D721Med (cell line): ENCODE results near the gene PDCD1.
A peak's percentile ranks its signal among the peaks of the same experiment; 100 is the strongest.

Source experiments
- DNase-seq: peaks from one replicate; pipeline ENCODE4 v3.0.0; 2011; ENCODE audit warnings: low spot score; ENCODE audit not compliant: insufficient read length
- FAIRE-seq: peaks from 2 replicates; lab custom pipeline; 2011; peaks lifted over from hg19 to GRCh38; lab: Jason Lieb, UNC
- TF ChIP-seq, protein P1 (sequence below): IDR thresholded peaks from 2 replicates; pipeline ENCODE4 v1.5.1; 2012; ENCODE audit warnings: mild to moderate bottlenecking, control low read depth; ENCODE audit not compliant: insufficient read depth; ENCODE audit errors: missing control alignments

The PDCD1 gene

DNA sequence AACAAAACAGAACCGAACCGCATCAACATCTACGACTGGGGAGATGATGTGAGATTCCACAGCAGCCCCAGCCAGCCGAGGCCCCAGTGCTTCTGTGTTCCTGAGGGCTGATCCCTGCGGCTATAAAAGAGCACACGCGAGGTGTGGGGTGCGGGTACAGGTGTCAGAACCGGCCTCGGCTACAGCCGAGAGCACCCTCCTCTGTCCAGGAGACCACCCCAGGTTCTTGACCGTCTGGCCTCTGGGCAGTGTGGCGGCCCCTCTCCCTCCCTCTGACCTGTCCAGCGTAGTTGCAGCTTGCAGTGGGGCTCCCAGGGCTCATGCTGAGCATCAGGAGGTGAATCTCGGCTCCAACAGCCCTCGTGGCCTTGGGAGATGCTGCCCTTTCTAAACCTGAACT, 34.6 kb upstream of the PDCD1 start:
- FAIRE-seq (no peak), DNase-seq (no peak)
- TF ChIP-seq, protein P1, sequence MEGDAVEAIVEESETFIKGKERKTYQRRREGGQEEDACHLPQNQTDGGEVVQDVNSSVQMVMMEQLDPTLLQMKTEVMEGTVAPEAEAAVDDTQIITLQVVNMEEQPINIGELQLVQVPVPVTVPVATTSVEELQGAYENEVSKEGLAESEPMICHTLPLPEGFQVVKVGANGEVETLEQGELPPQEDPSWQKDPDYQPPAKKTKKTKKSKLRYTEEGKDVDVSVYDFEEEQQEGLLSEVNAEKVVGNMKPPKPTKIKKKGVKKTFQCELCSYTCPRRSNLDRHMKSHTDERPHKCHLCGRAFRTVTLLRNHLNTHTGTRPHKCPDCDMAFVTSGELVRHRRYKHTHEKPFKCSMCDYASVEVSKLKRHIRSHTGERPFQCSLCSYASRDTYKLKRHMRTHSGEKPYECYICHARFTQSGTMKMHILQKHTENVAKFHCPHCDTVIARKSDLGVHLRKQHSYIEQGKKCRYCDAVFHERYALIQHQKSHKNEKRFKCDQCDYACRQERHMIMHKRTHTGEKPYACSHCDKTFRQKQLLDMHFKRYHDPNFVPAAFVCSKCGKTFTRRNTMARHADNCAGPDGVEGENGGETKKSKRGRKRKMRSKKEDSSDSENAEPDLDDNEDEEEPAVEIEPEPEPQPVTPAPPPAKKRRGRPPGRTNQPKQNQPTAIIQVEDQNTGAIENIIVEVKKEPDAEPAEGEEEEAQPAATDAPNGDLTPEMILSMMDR: no peak

DNA sequence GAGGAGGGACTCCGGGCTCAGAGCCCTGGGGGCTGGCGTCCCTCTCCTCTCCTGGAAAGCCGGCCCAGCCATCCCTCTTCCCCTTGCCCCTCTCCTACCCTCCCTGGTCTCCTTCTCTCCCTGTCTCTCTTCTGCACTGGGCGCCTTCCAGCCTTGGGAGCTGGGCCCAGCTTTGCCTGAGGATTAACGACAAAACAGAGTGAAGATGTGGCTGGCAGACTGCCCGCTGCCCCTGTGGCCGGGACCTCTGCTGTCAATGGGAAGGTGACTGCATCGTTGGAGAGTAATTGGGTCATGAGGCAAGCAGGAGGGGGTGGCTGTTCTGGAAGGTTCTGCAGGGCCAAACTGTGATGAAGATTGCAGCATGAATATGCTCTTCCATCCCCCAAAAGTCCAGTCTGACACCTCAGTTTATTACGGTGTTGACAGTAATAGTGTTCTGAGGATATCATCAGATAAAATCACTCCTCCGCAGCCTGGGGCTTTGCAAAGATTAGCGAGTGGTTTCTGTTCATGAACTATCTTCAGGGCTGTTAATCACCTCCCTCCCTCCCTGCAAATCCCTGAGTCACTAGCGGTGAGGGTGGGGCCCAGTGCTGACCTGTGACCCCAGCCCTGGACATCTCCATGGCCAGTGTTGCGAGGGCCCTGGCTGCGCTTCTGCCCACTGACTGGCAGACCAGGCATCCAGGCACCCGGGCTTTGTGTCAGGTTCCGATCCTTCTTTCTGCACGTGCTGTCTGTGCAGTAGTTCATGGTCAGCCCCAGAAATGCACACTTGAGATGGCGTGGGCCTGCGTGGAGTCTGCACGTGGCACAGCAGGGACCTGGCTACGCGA, 33.8 kb upstream of the PDCD1 start:
- TF ChIP-seq, protein P1: no peak
- DNase-seq (peak; percentile 85), FAIRE-seq (peak; percentile 56)

DNA sequence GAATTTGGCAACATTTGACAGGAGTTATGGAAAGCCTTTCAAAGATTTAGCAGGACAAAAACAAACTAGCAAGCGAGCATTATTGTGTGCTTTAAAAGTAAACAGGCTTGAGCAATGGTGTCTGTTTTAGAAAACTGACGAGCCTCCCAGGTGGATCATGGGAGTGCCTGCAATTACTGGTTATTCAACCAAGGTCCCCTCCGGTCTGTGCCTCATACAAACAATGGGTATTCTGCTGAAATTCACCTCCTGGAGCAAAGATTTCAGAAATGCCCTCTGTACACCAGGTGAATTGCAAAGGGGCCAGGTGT, 33.2 kb upstream of the PDCD1 start:
- TF ChIP-seq, protein P1: no peak
- no peak for FAIRE-seq
- no peak for DNase-seq

DNA sequence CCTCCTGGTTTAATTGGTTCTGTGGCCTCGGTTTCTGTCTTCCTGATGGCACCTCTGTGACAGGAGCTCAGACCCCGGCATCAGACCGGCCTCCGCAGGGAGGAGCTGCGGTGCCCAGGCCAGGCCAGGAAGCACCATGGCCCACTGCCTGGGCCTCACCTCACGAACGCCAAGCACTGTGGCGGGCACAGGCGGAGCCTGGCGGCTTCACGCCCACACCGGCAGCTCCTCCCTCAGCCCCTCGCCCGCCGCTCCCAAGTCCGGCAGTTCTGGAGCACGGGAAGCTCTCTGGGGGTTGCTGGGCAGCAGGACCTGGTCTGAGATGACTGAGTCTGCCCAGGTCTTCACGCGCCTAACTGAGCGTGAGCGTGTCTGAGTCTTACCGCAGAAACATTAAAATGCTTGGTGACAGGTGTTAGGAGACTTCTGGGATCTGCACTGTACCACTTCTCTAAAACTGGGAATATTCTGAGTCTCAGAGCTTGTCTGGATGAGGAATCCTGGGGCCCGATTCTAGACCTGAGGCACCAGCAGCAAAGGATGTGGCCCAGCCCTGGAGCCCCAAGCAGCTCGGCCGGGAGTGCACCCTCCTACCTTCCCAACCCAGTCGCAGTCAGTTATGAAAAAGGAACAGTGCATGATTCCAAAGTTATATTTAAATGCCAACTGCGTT, 32.8 kb upstream of the PDCD1 start:
- DNase-seq (no peak), FAIRE-seq (no peak)
- TF ChIP-seq, protein P1: no peak

DNA sequence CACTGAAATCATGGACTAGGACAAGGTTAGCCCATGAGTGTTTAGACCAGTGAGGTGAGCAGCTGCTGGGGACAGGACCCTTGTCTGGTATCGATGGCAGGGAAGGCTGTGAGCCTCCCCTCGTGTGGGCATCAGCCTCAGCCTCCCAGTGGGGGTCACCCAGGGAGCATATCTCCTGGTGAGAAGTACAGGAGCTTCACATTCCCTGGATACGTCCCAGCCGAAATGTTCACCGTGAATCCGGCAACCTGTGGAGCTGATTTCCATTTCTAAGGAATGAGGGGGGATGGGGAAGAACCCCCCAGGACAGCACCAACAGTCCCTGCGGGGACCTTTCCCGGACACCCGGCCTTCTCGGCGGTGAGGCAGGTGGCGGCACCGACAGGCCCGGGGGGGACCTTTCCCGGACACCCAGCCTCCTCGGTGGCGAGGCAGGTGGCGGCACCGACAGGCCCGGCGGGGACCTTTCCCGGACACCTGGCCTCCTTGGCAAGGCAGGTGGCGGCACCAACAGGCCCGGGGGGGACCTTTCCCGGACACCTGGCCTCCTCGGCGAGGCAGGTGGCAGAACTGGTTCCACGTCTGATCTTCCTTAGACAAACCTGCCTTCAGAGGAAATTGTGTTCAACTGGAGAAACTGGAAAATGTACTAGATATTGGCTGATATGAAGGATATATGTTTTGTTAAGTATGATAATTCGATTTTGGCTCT, 32.0 kb upstream of the PDCD1 start:
- FAIRE-seq (no peak), DNase-seq (no peak)
- TF ChIP-seq, protein P1: no peak

GRCh38 chr2:241888641-241889040, 29.9 kb upstream of the PDCD1 start:
- TF ChIP-seq, protein P1: no peak

More at GRCh38 chr2:241888641-241889040, 29.9 kb upstream of the PDCD1 start:
- FAIRE-seq (no peak), DNase-seq (no peak)
